H1 (cell line): ENCODE results near the gene TIAM2. TPM values are rescaled to one million over a fixed set of nuclear protein-coding genes. Genes with fewer than 3 reads are reported as not detected.

Source experiments
- CTCF ChIA-PET: fragments of 300-600 bp; sonication (Branson Sonifier 250); formaldehyde crosslinking; loops from one replicate; lab custom pipeline; 2021; ENCODE audit not compliant: partially characterized antibody; lab: Charles Lee
- POLR2A ChIA-PET: fragments of 300-600 bp; sonication (Branson Sonifier 250); formaldehyde crosslinking; loops from one replicate; lab custom pipeline; 2021; ENCODE audit warnings: inconsistent platforms; ENCODE audit not compliant: partially characterized antibody; lab: Charles Lee
- DNase-seq, 2 experiments: peaks; one replicate each; pipeline versions ENCODE4 v3.0.0 to v3.0.0-alpha.2; 2010 to 2022; ENCODE audit warnings: low spot score in 2 of 2, low read depth in 1 of 2, mixed read lengths in 1 of 2
- FAIRE-seq: peaks from 2 replicates; lab custom pipeline; 2011; peaks lifted over from hg19 to GRCh38; lab: Jason Lieb, UNC
- H2AFZ ChIP-seq: 2 replicates; pipeline ENCODE4 v1.8.1; 2012; ENCODE audit warnings: low read length, inconsistent platforms
- H2AK5ac ChIP-seq: 2 replicates; pipeline ENCODE4 v1.6.1; 2013; ENCODE audit warnings: low read depth, low read length
- H2BK120ac ChIP-seq: replicated peaks from 2 replicates; pipeline ENCODE3; 2013; ENCODE audit warnings: low read depth, low read length, inconsistent platforms
- H2BK12ac ChIP-seq: 2 replicates; pipeline ENCODE4 v1.6.1; 2013; ENCODE audit warnings: low read depth, low read length
- H2BK15ac ChIP-seq: 2 replicates; pipeline ENCODE4 v1.6.1; 2013; ENCODE audit warnings: low read length
- H2BK20ac ChIP-seq: 2 replicates; pipeline ENCODE4 v1.6.1; 2013; ENCODE audit warnings: low read length
- H2BK5ac ChIP-seq: 2 replicates; pipeline ENCODE4 v1.6.1; 2013; ENCODE audit warnings: low read depth, low read length
- H3K14ac ChIP-seq: 2 replicates; pipeline ENCODE4 v1.6.1; 2013; ENCODE audit warnings: inconsistent platforms; ENCODE audit not compliant: insufficient read length
- H3K18ac ChIP-seq: 2 replicates; pipeline ENCODE4 v1.6.1; 2013; ENCODE audit warnings: low read length; ENCODE audit errors: extremely low read depth
- H3K23ac ChIP-seq: 2 replicates; pipeline ENCODE4 v1.6.1; 2013; ENCODE audit warnings: inconsistent platforms; ENCODE audit not compliant: insufficient read length
- H3K23me2 ChIP-seq: 2 replicates; pipeline ENCODE4 v1.6.1; 2013; ENCODE audit warnings: low read depth, low read length
- H3K27ac ChIP-seq: 2 replicates; pipeline ENCODE4 v1.6.1; 2011; ENCODE audit warnings: low read depth, low read length, inconsistent platforms
- H3K27me3 ChIP-seq, 4 experiments: replicated peaks in 1 of 4; 1 replicate in 1 of 4; 2 replicates in 3 of 4; pipeline versions ENCODE4 v1.6.1 to v1.8.1; 2011 to 2013; ENCODE audit warnings: low read length in 3 of 4, mild to moderate bottlenecking in 3 of 4, inconsistent platforms in 2 of 4, mixed read lengths in 2 of 4, moderate library complexity in 1 of 4; ENCODE audit not compliant: control insufficient read depth in 3 of 4, insufficient read depth in 3 of 4; ENCODE audit errors: extremely low read depth in 1 of 4
- H3K36me3 ChIP-seq, 4 experiments: 2 replicates each; pipeline versions ENCODE4 v1.6.1 to v1.8.1; 2011 to 2013; ENCODE audit warnings: mild to moderate bottlenecking in 4 of 4, low read length in 3 of 4, moderate library complexity in 2 of 4, control low read depth in 1 of 4, inconsistent platforms in 1 of 4; ENCODE audit not compliant: insufficient read depth in 4 of 4, control insufficient read depth in 2 of 4
- H3K4ac ChIP-seq: replicated peaks from 2 replicates; pipeline ENCODE3; 2013; ENCODE audit warnings: low read length, low read depth, mixed read lengths, inconsistent platforms; ENCODE audit not compliant: insufficient read length
- H3K4me1 ChIP-seq, 4 experiments: replicated peaks in 1 of 4; 1 replicate in 1 of 4; 2 replicates in 3 of 4; pipeline versions ENCODE4 v1.6.1 to v1.8.1; 2011 to 2013; ENCODE audit warnings: low read length in 3 of 4, inconsistent platforms in 2 of 4, mixed read lengths in 1 of 4; ENCODE audit not compliant: insufficient read depth in 4 of 4, control insufficient read depth in 3 of 4
- H3K4me2 ChIP-seq, 2 experiments: 2 replicates each; pipeline versions ENCODE4 v1.6.1 to v1.8.1; 2011 to 2013; ENCODE audit warnings: low read depth in 2 of 2, low read length in 2 of 2, control low read depth in 1 of 2, inconsistent platforms in 1 of 2, mild to moderate bottlenecking in 1 of 2; ENCODE audit not compliant: insufficient read depth in 1 of 2
- H3K4me3 ChIP-seq, 4 experiments: fragments of 200-600, 300-600 bp in 1 of 4; sonication (generic), shearing (Covaris generic), sonication (Bioruptor Twin) in 1 of 4; 2 replicates each; pipeline versions ENCODE4 v1.5.1 to v1.8.1; 2011 to 2016; ENCODE audit warnings: low read length in 4 of 4, low read depth in 3 of 4, control low read depth in 2 of 4, inconsistent platforms in 2 of 4, mild to moderate bottlenecking in 2 of 4, mixed read lengths in 1 of 4, moderate library complexity in 1 of 4; ENCODE audit not compliant: insufficient read depth in 2 of 4; ENCODE audit errors: extremely low read depth in 1 of 4
- H3K56ac ChIP-seq: replicated peaks from 2 replicates; pipeline ENCODE3; 2013; ENCODE audit warnings: low read depth, mild to moderate bottlenecking, mixed read lengths, low read length, inconsistent platforms; ENCODE audit not compliant: insufficient read length
- H3K79me1 ChIP-seq: 2 replicates; pipeline ENCODE4 v1.6.1; 2013; ENCODE audit warnings: low read depth, low read length, control low read depth
- H3K79me2 ChIP-seq, 2 experiments: 2 replicates each; pipeline versions ENCODE4 v1.6.1 to v1.8.1; 2012 to 2013; ENCODE audit warnings: low read length in 2 of 2, mild to moderate bottlenecking in 2 of 2, inconsistent platforms in 1 of 2; ENCODE audit not compliant: insufficient read depth in 2 of 2, control insufficient read depth in 1 of 2
- H3K9ac ChIP-seq, 4 experiments: replicated peaks in 1 of 4; 1 replicate in 1 of 4; 2 replicates in 3 of 4; pipeline versions ENCODE4 v1.6.1 to v1.8.1; 2011 to 2013; ENCODE audit warnings: low read depth in 3 of 4, low read length in 3 of 4, control low read depth in 2 of 4, mild to moderate bottlenecking in 2 of 4, moderate library complexity in 2 of 4, inconsistent platforms in 1 of 4; ENCODE audit errors: extremely low read depth in 1 of 4
- H3K9me3 ChIP-seq, 2 experiments: 2 replicates each; pipeline versions ENCODE4 v1.6.1 to v1.8.1; 2012 to 2013; ENCODE audit warnings: mild to moderate bottlenecking in 2 of 2, moderate library complexity in 2 of 2, control low read depth in 1 of 2, inconsistent platforms in 1 of 2, low read depth in 1 of 2, low read length in 1 of 2, mixed read lengths in 1 of 2; ENCODE audit not compliant: insufficient read depth in 2 of 2
- H4K20me1 ChIP-seq, 2 experiments: replicated peaks in 1 of 2; 2 replicates each; pipeline versions ENCODE3 to v1.8.1; 2011 to 2013; ENCODE audit warnings: inconsistent platforms in 2 of 2, low read length in 2 of 2, mild to moderate bottlenecking in 1 of 2; ENCODE audit not compliant: insufficient read depth in 2 of 2, control insufficient read depth in 1 of 2
- H4K5ac ChIP-seq: 2 replicates; pipeline ENCODE4 v1.6.1; 2013; ENCODE audit warnings: low read length, low read depth, mixed read lengths, inconsistent platforms; ENCODE audit not compliant: insufficient read length
- H4K8ac ChIP-seq: 2 replicates; pipeline ENCODE4 v1.8.0; 2013; ENCODE audit warnings: mild to moderate bottlenecking, moderate library complexity, low read length, inconsistent platforms; ENCODE audit not compliant: insufficient read depth; ENCODE audit errors: extremely low read depth
- H4K91ac ChIP-seq: replicated peaks from 2 replicates; pipeline ENCODE3; 2013; ENCODE audit warnings: low read length, mixed read lengths, inconsistent platforms; ENCODE audit not compliant: insufficient read length
- ASH2L ChIP-seq: fragments of 200-600, 300-600 bp; sonication (generic); IDR thresholded peaks from one replicate; pipeline ENCODE4 v1.7.1; 2017; ENCODE audit warnings: low read length
- BCL11A ChIP-seq, 2 experiments: IDR thresholded peaks; one replicate each; pipeline ENCODE4 v1.6.1; 2011; ENCODE audit warnings: low read depth in 2 of 2, low read length in 2 of 2, mild to moderate bottlenecking in 2 of 2
- CBX5 ChIP-seq: fragments of 300-800, 300-1000 bp; sonication (generic); IDR thresholded peaks from 2 replicates; pipeline ENCODE4 v1.7.1; 2016; ENCODE audit warnings: antibody characterized with exemption, low read length, low read depth
- EP300 ChIP-seq, 2 experiments: IDR thresholded peaks; 1 replicate in 1 of 2; 2 replicates in 1 of 2; pipeline ENCODE4 v1.6.1; 2011 to 2012; ENCODE audit warnings: low read depth in 2 of 2, low read length in 2 of 2, mild to moderate bottlenecking in 2 of 2, borderline replicate concordance in 1 of 2, inconsistent platforms in 1 of 2, moderate library complexity in 1 of 2
- JUN ChIP-seq: IDR thresholded peaks from 2 replicates; pipeline ENCODE4 v1.6.1; 2011; ENCODE audit warnings: low read depth, mild to moderate bottlenecking, improper control_type of control experiment, low read length
- POU5F1 ChIP-seq: IDR thresholded peaks from 2 replicates; pipeline ENCODE4 v1.6.1; 2011; ENCODE audit warnings: low read depth, mild to moderate bottlenecking, low read length, moderate library complexity
- SIN3A ChIP-seq, 2 experiments: IDR thresholded peaks in 1 of 2; conservative IDR thresholded peaks in 1 of 2; 2 replicates each; pipeline ENCODE4 v1.6.1; 2011 to 2012; ENCODE audit warnings: low read length in 2 of 2, improper control_type of control experiment in 1 of 2, low read depth in 1 of 2, mild to moderate bottlenecking in 1 of 2
- SP4 ChIP-seq: IDR thresholded peaks from 2 replicates; pipeline ENCODE4 v1.6.1; 2012; ENCODE audit warnings: low read length, inconsistent platforms
- WGBS, 2 experiments: shearing (Covaris generic) in 1 of 2; methylation state at CpG; one replicate each; pipeline versions ENCODE4 v1.1.6 to v1.1.7; 2013 to 2015; ENCODE audit warnings: low lambda C conversion rate in 2 of 2, mixed read lengths in 2 of 2, inconsistent platforms in 1 of 2, low coverage in 1 of 2, missing lambda C conversion rate in 1 of 2; ENCODE audit not compliant: insufficient replicate concordance in 2 of 2, insufficient coverage in 1 of 2, insufficient read length in 1 of 2; ENCODE audit errors: extremely low coverage in 1 of 2, missing lambda C conversion rate in 1 of 2; 5-methylcytosine and 5-hydroxymethylcytosine counted together
- polyA plus RNA-seq, 7 experiments: library from polyadenylated mRNA; depleted of rRNA in 3 of 7; stranded (reverse) in 5 of 7; unstranded in 2 of 7; fragments of >200 nt in 5 of 7; fragments of 200-250 nt in 2 of 7; gene quantifications; 1 replicate in 5 of 7; 2 replicates in 1 of 7; 4 replicates in 1 of 7; pipeline versions ENCODE4 v1.2.1 to v1.2.3, GENCODE V29; 2011 to 2013; ENCODE audit warnings: missing spikeins in 2 of 7, mixed read lengths in 2 of 7
- total RNA-seq: library from RNA; stranded (reverse); fragmentation: NEBNext Ultra II Directional; extraction: Animal tissue kit (Norgen Biotek cat#: 25700); gene quantifications from 2 replicates; pipeline ENCODE4 v1.2.1, GENCODE V29; 2021
- TF ChIP-seq, protein P1 (sequence below): IDR thresholded peaks from 2 replicates; pipeline ENCODE4 v1.6.1; 2012; ENCODE audit warnings: low read length, inconsistent platforms

TIAM2 gene
- total and polyA plus RNA-seq, 2 of the 8 experiments (the other 6 are each of a cell fraction or from before 2014, with no cell fraction given), result 7.4 to 23.9 TPM

DNA sequence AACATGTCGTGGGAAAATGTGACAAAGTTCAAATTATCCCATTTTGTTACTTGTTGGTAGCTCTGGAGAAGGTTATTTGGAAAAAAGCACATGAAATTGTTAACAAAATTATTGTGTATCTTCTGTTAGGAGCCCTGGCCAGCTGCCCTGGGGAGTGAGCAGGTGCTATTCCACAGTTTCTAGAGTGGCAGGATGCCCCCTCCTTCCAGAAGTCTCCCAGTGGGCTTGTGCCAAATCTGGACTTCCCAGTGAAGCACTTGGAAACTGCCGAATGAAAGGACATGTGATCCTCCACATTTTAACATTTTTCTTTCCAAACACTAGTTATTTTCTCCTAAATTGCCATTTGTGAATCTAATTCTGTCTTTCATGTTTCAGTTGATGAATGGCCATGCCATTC, 201.8 kb downstream of the TIAM2 start:
- TF ChIP-seq BCL11A (IDR thresholded peaks at IDR 0.05; ENCODE audit: low read depth in 2 of 2, low read length in 2 of 2), result no peak
- no peak for TF ChIP-seq EP300 (IDR thresholded peaks at IDR 0.05; ENCODE audit: borderline replicate concordance in 1 of 2, low read depth in 2 of 2, low read length in 2 of 2)
- TF ChIP-seq POU5F1, result no peak
- TF ChIP-seq CBX5, result no peak
- TF ChIP-seq SIN3A (conservative IDR thresholded peaks at IDR 0.05 in 1 of 2, IDR thresholded peaks at IDR 0.05 in 1 of 2; ENCODE audit: low read depth in 1 of 2, low read length in 2 of 2), result no peak
- no peak for TF ChIP-seq JUN
- TF ChIP-seq, protein P1, sequence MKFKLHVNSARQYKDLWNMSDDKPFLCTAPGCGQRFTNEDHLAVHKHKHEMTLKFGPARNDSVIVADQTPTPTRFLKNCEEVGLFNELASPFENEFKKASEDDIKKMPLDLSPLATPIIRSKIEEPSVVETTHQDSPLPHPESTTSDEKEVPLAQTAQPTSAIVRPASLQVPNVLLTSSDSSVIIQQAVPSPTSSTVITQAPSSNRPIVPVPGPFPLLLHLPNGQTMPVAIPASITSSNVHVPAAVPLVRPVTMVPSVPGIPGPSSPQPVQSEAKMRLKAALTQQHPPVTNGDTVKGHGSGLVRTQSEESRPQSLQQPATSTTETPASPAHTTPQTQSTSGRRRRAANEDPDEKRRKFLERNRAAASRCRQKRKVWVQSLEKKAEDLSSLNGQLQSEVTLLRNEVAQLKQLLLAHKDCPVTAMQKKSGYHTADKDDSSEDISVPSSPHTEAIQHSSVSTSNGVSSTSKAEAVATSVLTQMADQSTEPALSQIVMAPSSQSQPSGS, result no peak
- no peak for TF ChIP-seq ASH2L
- TF ChIP-seq SP4, result no peak
- Histone ChIP-seq H2BK15ac (no peak overlapping the region), H2BK20ac (no peak overlapping the region), H3K14ac (no peak overlapping the region), H3K27ac (no peak overlapping the region), H2BK120ac (no peak overlapping the region), H3K4me3 (no peak overlapping the region), H3K18ac (no peak overlapping the region), H3K4me2 (no peak overlapping the region), H2BK12ac (no peak overlapping the region), H3K9ac (no peak overlapping the region), H3K9me3 (no peaks in the 10 kb centered on the region; a peak in 1 of 4 replicates), H3K23me2 (no peaks in the 10 kb centered on the region; the same call in 1 of the 2 replicates), H3K79me2 (no peaks in the 10 kb centered on the region), H2AK5ac (no peak overlapping the region), H3K4ac (no peak overlapping the region), H2AFZ (no peak overlapping the region), H3K27me3 (no peaks in the 10 kb centered on the region), H3K4me1 (no peaks in the 10 kb centered on the region), H3K23ac (no peak overlapping the region), H3K36me3 (peaks cover 0 to 4% (median 0%) of the 10 kb centered on the region in 4 experiments; a peak in 1 of 8 replicates), H4K20me1 (peaks cover 0 to 1% of the 10 kb centered on the region in 2 experiments), H3K56ac (no peak overlapping the region), H4K8ac (no peak overlapping the region), H4K5ac (no peak overlapping the region), H4K91ac (no peak overlapping the region), H3K79me1 (no peaks in the 10 kb centered on the region), H2BK5ac (no peak overlapping the region)
- DNase-seq (no peak), FAIRE-seq (no peak)
- CTCF ChIA-PET, result interaction anchor here (0.6 to 2.7 kb wide), 6 partner anchors 10 to 244 kb away, joined by 3 to 11 read pairs (median 4); no protein-coding TSS in a partner anchor
- WGBS, 2 experiments, result 79% methylated on average over 2 of the region's 2 CpGs; no CpG with 5 or more reads in 1 of the 2 experiments
- POLR2A ChIA-PET, result interaction anchor here (1.6 kb wide), 1 partner anchor 36 kb away, joined by 4 read pairs; no protein-coding TSS in a partner anchor
